GM19193 (cell line): Measurements from ENCODE around the gene DIP2C.

ENCODE experiments used
- POLR2A ChIP-seq: IDR thresholded peaks from 4 replicates; pipeline ENCODE4 v1.6.1; 2011; ENCODE audit not compliant: insufficient read depth, insufficient read length; ENCODE audit errors: extremely low read depth

DIP2C gene

GRCh38 chr10:559767-560047 is 129.8 kb downstream of the DIP2C start:
- no peak for TF ChIP-seq POLR2A

GRCh38 chr10:558891-559766 is 130.3 kb downstream of the DIP2C start:
- no peak for TF ChIP-seq POLR2A

- no peak for TF ChIP-seq POLR2A
These were observed 131.1 kb downstream of the DIP2C start for GRCh38 chr10:558364-558763.

GRCh38 chr10:557792-558328 is 131.6 kb downstream of the DIP2C start:
- TF ChIP-seq POLR2A = no peak

- no peak for TF ChIP-seq POLR2A
These were observed 132.4 kb downstream of the DIP2C start for GRCh38 chr10:556971-557637.

GRCh38 chr10:555682-556350 is 133.7 kb downstream of the DIP2C start:
- TF ChIP-seq POLR2A = no peak

- TF ChIP-seq POLR2A = no peak
These were observed 134.2 kb downstream of the DIP2C start for GRCh38 chr10:555281-555680.

- no peak for TF ChIP-seq POLR2A
These were observed 135.2 kb downstream of the DIP2C start for GRCh38 chr10:554182-554848.

- no peak for TF ChIP-seq POLR2A
These were observed 136.2 kb downstream of the DIP2C start for GRCh38 chr10:553233-553632.

GRCh38 chr10:552679-553078 is 136.8 kb downstream of the DIP2C start:
- no peak for TF ChIP-seq POLR2A

GRCh38 chr10:551373-552252 is 137.9 kb downstream of the DIP2C start:
- TF ChIP-seq POLR2A = no peak

- no peak for TF ChIP-seq POLR2A
These were observed 138.6 kb downstream of the DIP2C start for GRCh38 chr10:550665-551372.

- TF ChIP-seq POLR2A = no peak
These were observed 140.1 kb downstream of the DIP2C start for GRCh38 chr10:549391-549790.
